ENCODE data around the gene SHANK3. TPM values are rescaled to one million over a fixed set of nuclear protein-coding genes. Genes with fewer than 3 reads are reported as not detected.
A peak's percentile ranks its signal among the peaks of the same experiment; 100 is the strongest.

The SHANK3 gene
- total RNA-seq, 1 experiment from 2014 or later: 0.12 TPM

DNA sequence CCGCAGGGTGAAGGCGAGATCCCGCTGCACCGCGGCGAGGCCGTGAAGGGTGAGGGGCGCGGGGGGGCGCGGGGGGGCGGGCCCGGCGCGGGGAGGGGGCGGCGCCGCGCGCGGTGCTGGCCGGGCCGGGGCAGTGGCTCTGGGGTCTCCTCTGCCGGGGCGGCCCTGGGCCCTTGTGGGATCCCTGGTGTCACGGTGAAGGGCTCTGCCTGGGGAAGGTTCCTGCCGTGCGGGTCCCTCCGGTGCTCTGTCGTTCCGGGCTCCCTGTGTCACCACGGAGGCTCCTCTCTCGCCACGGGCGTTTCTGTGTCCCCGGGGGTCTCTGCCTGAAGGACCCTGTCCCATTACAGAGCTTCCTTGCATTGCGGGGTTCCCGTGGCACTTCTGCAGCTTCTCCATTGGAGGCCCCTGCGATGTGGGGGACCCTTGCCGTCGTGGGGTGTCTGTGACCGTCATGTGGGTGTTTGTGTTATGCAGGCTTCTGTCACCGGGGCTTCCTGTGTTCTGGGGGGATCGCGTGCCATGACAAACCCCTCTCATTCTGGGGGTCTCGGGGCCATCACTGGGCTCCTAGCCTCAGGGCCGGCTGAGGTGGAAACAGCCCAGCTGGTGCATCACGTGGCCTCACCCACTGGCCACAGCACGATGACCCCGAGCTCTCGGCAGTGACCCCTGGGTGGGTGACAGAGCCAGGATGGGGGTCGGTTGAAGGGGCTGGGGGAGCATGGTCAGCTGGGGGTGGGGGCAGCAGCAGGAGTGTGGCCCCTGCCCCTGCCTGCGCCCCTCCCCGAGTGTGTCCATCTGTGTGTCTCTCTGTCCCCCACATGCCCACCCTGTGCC lies 25.3 kb downstream of the SHANK3 start:
- no peak overlapping the region for H3K4me3 ChIP-seq
- peaks cover 13% of the 10 kb centered on the region; the same call in 1 of the 2 replicates for H3K27me3 ChIP-seq
- no peaks in the 10 kb centered on the region for H3K9me3 ChIP-seq (replicated peaks)
- H3K4me1 ChIP-seq: no peaks in the 10 kb centered on the region
- DNase-seq: no peak
- H3K27ac ChIP-seq: no peak overlapping the region
- no peaks in the 10 kb centered on the region for H3K36me3 ChIP-seq

DNA sequence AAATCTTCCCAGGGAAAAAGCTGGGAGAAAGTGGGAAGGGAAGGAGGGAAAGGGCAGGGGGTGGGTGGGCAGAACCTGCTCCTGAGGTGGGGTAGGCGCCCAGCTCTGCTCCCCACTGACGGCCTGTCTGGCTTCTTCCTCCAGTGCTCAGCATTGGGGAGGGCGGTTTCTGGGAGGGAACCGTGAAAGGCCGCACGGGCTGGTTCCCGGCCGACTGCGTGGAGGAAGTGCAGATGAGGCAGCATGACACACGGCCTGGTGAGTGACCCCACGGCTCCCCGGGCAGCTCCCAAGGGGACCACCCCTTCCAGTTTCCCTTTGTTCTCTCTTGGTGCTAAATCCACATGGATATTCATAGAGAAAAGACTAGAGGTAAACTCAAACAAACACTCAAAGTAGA lies 25.9 kb downstream of the SHANK3 start:
- H3K9me3 ChIP-seq (replicated peaks): no peaks in the 10 kb centered on the region
- no peaks in the 10 kb centered on the region for H3K36me3 ChIP-seq
- no peak overlapping the region for H3K4me3 ChIP-seq
- H3K27me3 ChIP-seq: peaks cover 13% of the 10 kb centered on the region; the same call in 1 of the 2 replicates
- no peak for DNase-seq
- H3K27ac ChIP-seq: no peak overlapping the region
- no peaks in the 10 kb centered on the region for H3K4me1 ChIP-seq

DNA sequence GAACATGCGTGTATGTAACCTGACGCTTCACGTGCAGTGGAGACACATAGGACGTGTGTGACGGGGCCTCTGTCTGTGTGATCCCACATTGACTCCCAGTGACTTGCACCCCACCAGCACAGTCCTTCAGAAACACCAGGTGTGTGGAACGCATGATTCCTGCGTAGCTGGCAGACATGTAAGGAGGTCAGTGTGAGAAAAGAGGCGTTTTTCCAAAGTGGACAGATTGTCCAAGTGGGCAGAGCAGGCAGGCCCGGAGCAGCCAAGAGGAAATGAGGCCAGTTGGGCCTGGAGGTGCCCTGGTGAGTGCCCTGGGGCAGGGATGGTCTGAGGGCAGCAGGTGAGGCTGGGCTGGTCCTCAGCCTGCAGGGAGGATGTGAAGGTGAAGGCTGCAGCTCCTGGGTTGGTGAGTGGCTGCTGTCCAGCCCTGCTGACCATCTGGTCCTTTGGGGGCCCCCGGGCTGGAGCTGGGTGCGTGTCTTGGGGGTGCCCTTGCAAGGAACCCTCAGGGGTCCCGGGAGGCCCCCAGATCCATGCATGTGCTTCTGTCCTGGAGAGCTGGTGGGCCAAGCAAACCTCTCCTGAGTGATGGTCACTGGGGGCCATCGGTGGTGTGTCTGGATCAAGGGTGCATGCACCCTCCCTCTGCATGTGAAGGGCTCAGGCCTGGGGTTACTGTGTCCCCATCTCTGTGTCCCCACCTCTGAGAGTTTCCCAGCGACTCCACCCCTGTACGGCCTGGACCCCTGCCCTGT lies 26.6 kb downstream of the SHANK3 start:
- DNase-seq: no peak
- Histone ChIP-seq H3K4me1 (no peaks in the 10 kb centered on the region), H3K4me3 (no peak overlapping the region), H3K9me3 (replicated peaks) (no peaks in the 10 kb centered on the region), H3K27ac (no peak overlapping the region), H3K27me3 (peaks cover 13% of the 10 kb centered on the region; the same call in 1 of the 2 replicates), H3K36me3 (no peaks in the 10 kb centered on the region)

DNA sequence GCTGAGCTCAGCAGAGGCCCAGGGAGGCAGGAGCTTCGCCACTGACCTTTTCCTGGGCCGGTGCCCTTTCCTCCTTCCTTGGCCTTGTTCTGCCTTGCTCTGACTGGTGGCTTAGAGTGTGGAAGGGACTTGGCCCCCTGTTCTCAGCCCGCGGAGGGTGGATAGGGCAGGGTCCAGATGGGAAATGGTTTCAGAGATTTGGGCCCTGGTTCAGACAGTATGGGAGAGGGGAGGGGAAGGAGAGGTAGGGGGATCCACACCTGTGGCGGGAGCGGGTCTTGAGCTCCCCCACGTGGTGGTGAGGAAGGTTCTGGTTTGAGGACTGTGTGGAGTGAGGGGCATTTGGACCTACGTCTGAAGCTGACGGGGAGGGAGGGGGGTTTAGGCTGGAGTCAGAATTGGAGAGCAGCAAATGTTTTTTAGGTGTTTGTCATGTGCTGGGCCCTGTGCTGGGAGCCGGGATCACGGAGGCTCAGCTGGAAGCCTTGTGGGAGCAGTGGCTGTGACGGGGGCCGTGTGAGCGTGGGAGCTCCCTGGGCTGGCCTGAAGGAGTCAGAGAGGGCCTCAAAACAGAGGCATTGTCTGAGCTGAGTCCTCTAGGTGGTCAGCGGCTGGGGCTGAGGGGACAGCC lies 27.2 kb downstream of the SHANK3 start:
- peak in 1 of 2 experiments; percentile 16 for DNase-seq
- peaks cover 17% of the 10 kb centered on the region; the same call in 1 of the 2 replicates for H3K27me3 ChIP-seq
- H3K4me3 ChIP-seq: no peak overlapping the region
- no peaks in the 10 kb centered on the region for H3K4me1 ChIP-seq
- H3K27ac ChIP-seq: no peak overlapping the region
- H3K36me3 ChIP-seq: no peaks in the 10 kb centered on the region
- H3K9me3 ChIP-seq (replicated peaks): no peaks in the 10 kb centered on the region

DNA sequence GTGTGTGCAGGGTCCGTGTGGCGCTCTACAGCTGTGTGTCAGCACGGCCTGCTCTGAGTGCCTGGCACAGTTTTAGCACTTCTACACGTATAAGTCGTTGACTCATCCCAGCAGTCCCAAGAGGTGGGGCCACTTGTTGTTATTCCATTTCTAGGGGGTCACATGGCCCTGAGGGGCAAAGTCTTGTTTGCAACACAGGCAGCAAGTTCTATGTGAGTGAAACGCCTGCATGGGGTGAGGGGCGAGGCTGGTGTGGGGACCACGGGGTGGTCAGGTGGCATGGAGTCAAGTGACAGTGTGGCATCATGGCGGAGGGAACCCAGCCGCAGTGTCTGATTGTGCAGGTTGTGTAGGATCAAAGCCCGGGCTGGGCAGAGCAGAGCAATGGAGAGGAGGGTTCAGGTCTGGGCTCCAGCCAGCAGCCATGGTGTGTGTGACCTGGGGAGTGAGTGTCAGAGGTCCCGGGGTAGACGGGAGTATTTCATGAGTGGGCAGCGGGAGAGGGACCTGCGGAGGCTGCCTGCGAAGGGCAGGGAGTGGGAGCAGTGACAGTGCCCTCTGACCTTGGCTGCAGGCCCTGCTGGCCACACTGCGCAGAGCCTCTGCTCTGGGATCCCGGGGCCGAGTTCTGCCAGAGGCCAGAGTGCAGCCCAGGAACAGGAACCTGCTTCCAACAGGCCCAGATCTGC lies 27.9 kb downstream of the SHANK3 start:
- Histone ChIP-seq H3K4me1 (no peaks in the 10 kb centered on the region), H3K4me3 (no peak overlapping the region), H3K9me3 (replicated peaks) (no peaks in the 10 kb centered on the region), H3K36me3 (no peaks in the 10 kb centered on the region), H3K27me3 (peaks cover 17% of the 10 kb centered on the region; the same call in 1 of the 2 replicates), H3K27ac (no peak overlapping the region)
- DNase-seq: no peak

DNA sequence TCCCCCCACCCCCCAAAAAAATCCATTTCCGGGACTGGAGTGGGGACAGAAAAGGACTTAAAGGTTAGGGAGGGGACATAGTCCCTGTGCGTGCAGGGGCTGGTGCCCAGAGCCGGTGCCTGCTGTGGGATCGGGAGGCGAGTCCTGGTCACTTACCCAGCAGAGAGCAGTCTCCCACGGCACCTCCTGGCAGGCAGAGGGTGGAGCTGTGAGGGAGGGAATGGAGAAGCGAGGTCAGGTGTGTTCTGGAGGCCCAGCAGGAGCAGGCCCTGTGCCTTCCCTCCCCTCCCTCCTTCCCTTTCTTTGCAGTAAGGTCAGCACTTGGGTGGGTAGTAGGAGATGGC lies 28.4 kb downstream of the SHANK3 start:
- DNase-seq: no peak
- H3K4me1 ChIP-seq: no peaks in the 10 kb centered on the region
- no peaks in the 10 kb centered on the region for H3K9me3 ChIP-seq (replicated peaks)
- H3K27me3 ChIP-seq: peaks cover 17% of the 10 kb centered on the region; the same call in 1 of the 2 replicates
- H3K4me3 ChIP-seq: no peak overlapping the region
- no peak overlapping the region for H3K27ac ChIP-seq
- H3K36me3 ChIP-seq: no peaks in the 10 kb centered on the region

DNA sequence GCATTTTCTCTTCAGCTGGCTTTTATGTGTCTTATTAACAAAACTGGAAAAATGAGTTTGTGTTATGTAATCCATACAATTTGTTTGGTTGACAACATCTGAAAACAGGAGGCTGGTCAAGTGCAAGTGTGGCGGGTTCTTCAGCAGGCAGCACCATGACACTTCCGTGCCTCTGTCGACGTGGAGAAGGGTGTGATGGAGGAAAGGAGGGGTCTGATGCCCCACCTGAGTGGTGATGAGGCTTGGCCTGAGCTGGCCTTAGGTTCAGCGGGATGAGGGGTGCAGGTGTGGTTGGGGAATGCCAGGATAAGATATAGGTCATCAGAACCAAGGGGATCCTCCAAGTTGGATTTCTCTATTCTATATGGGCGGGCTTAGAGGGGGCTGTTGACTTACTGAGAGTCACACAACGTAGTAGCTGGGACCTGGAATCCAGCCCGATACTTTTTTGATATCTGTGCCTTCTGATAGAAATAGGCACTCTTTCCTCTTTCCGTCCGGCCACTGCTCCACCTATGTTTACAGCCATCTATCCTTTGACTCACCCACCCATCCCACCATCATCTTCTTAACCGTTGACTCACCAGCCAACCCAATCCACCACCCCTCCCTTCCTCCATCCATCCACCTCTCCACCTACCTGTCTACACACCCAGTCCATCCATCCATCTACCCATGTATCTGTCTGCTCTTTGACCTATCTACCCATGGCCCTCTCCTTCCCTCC lies 29.0 kb downstream of the SHANK3 start:
- Histone ChIP-seq H3K27ac (no peak overlapping the region), H3K4me1 (no peaks in the 10 kb centered on the region), H3K27me3 (peaks cover 17% of the 10 kb centered on the region; the same call in 1 of the 2 replicates), H3K36me3 (no peaks in the 10 kb centered on the region), H3K4me3 (no peak overlapping the region), H3K9me3 (replicated peaks) (no peaks in the 10 kb centered on the region)
- no peak for DNase-seq

DNA sequence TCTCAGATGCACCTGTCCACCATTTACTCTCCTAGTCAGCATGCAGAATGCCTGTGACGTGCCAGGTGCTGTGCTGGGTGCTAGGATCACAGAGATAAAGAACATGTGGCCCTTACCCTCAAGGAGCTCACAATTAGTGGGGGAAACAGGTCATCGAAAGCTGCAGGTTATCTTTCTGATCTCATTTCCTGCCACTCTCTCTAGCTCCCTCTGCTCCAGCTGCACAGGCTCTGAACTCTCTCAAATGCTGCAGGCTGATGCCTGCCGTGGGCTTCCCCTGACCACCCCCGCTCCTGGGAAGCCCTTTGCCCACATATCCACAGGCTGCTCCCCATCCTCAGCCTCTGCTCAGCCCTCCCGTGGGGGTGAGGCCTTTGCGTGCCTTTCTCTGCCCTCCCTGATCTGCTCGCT lies 29.6 kb downstream of the SHANK3 start:
- Histone ChIP-seq H3K27me3 (peaks cover 18% of the 10 kb centered on the region), H3K4me1 (no peaks in the 10 kb centered on the region)
- no peak for DNase-seq

DNA sequence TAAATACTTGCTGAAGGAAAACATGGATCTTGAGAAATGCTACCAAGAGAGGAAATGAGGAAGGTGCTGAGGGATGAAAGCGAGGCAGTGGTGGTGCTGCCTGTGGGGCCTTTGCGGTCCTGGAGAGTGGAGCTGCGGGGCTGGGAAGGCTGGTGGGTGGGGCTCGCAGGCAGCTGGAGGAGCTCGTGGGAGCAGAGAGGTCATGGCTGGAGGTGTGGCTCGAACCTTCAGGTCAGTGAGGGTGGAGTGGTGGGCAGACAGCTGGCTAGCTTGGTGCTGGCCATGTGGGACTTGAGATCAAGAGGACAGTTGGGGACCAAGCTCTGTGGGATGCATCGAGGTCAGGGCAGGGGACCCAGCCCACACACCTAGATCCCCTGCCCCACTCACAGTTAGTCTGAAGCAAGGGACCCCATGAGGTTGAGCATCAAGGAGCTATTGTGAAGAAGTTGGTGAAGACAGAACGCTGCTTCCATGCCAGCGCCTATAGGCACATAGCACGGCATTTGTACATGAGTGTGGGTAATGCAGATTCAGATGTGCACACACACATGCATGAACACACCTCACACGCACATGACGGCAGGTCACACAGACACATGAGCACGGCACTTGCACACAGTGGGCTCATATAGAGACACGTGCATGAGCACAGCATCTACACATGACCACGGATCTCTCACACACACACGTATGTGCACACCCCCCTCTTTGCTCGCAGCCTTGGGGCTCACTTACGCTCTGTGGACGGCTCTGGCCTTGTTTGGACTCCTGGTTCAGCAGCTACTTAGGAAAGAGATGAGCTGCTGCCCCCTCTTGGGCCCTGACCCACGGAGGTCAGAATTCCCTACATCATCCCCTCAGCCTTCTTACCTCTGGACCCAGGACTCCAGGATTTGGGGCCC lies 30.4 kb downstream of the SHANK3 start:
- H3K4me3 ChIP-seq: no peak overlapping the region
- DNase-seq: no peak
- H3K4me1 ChIP-seq: no peaks in the 10 kb centered on the region
- H3K9me3 ChIP-seq (replicated peaks): no peaks in the 10 kb centered on the region
- H3K36me3 ChIP-seq: no peaks in the 10 kb centered on the region
- no peak overlapping the region for H3K27ac ChIP-seq
- H3K27me3 ChIP-seq: peaks cover 20% of the 10 kb centered on the region

More for the DNA sequence above, 29.6 kb downstream of the SHANK3 start:
- H3K27ac ChIP-seq: no peak overlapping the region
- no peaks in the 10 kb centered on the region for H3K36me3 ChIP-seq
- H3K4me3 ChIP-seq: no peak overlapping the region
- no peaks in the 10 kb centered on the region for H3K9me3 ChIP-seq (replicated peaks)

DNA sequence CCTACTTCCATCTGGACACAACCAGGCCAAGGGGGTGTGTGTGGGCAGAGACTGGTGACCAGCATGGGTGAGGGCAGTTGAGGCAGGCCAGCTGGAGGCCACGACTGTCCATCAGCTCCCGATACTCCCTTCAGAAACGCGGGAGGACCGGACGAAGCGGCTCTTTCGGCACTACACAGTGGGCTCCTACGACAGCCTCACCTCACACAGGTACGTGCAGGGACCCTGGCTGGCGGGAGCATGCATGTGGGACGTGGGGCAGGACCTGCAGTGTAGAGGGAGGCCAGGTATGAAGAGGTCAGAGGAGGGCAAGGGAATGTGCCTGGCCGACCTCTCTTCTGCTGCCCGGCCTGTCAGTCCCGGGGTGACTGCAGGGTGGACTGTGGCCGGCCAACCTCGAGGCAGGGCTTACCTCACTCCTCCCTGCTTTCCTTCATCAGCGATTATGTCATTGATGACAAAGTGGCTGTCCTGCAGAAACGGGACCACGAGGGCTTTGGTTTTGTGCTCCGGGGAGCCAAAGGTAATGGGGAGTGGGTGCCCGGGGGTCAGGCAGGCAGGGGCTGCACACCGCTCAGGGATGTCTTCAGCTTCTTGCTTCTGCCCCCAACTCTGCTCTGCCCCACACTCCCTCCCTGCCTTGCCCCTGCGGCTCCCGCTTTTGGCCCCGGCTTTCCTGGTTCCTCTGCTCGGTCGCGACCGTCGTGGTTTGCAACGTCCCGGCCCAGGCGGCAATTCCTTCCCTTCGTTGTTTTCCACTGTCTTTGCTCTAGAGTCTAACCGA lies 31.3 kb downstream of the SHANK3 start:
- Histone ChIP-seq H3K27ac (no peak overlapping the region), H3K27me3 (peaks cover 19% of the 10 kb centered on the region), H3K4me1 (no peaks in the 10 kb centered on the region), H3K36me3 (no peaks in the 10 kb centered on the region), H3K9me3 (replicated peaks) (no peaks in the 10 kb centered on the region), H3K4me3 (no peak overlapping the region)
- no peak for DNase-seq

DNA sequence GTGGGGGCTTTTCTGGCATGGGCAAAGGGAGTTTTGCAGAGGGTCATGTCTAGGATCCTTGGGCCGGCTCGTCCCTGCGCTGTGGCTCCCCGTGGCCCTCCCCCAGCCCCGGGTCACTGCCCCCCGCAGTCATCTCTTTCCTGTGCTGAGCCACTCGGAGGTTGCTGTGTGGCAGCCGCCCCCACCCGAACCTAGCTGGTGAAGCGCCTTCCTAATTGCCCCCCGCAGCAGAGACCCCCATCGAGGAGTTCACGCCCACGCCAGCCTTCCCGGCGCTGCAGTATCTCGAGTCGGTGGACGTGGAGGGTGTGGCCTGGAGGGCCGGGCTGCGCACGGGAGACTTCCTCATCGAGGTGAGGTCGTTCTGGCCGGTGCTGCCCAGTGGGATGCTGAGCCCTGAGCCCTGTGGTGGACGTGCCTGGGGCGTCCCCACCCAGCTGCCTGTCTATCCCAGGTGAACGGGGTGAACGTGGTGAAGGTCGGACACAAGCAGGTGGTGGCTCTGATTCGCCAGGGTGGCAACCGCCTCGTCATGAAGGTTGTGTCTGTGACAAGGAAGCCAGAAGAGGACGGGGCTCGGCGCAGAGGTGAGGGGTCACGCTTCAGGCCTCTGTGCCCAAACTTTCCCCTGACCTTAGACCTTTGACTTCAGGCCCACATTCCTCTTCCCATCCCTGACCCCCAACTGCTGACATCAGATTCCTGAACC lies 32.0 kb downstream of the SHANK3 start:
- Histone ChIP-seq H3K4me1 (no peaks in the 10 kb centered on the region), H3K4me3 (no peak overlapping the region), H3K9me3 (replicated peaks) (no peaks in the 10 kb centered on the region), H3K27ac (no peak overlapping the region), H3K36me3 (no peaks in the 10 kb centered on the region), H3K27me3 (peaks cover 17% of the 10 kb centered on the region)
- no peak for DNase-seq

DNA sequence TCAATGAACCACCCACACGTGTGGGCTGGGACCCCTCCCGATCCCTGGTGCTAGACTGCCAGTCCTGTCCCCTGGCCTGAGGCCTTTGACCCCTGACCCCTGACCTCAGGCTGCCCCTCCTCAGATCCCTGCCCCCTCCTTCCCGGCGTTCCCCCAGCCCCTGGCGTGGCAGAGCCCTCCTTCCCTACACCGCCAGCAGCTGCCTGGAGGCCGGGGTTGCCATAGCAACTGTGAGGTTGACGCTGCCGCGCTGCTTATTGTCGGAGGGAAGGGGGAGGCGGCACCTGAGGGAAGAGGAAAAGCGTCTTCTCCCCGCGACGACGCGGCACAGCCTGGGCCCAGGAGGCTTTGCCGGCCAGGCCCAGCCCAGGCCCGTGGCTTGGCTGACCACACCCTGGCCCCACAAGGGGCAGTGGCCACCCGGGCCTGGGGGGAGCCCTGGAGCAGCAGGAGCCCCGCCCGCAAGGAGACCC lies 32.6 kb downstream of the SHANK3 start:
- Histone ChIP-seq H3K36me3 (no peaks in the 10 kb centered on the region), H3K4me1 (no peaks in the 10 kb centered on the region), H3K27ac (no peak overlapping the region), H3K9me3 (replicated peaks) (no peaks in the 10 kb centered on the region), H3K4me3 (no peak overlapping the region), H3K27me3 (peaks cover 11% of the 10 kb centered on the region)
- peak; percentile 82 to 85 for DNase-seq

All from SJCRH30 (cell line).